Natural killer cell (primary cell): ENCODE measurements around the gene NFIA. TPM values are rescaled to one million over a fixed set of nuclear protein-coding genes. Genes with fewer than 3 reads are reported as not detected.

ENCODE experiments used
- ATAC-seq, 3 donors: fragments of 150-1000 bp in 2 of 3; fragments of 200-7000 bp in 1 of 3; cut with Tn5 transposase; 1 replicate in 1 of 3; 2 replicates in 2 of 3; pipeline ENCODE4 v1.10.0; 2021; ENCODE audit warnings: mild to moderate bottlenecking in 2 of 3, moderate library complexity in 2 of 3
- DNase-seq, 2 donors: peaks; one replicate each; pipeline versions ENCODE4 v3.0.0 to v3.0.0-alpha.2; 2013 to 2021; ENCODE audit warnings: mixed read lengths in 1 of 2
- H3K27ac ChIP-seq: one replicate; pipeline ENCODE4 v1.5.1; 2013; ENCODE audit warnings: mild to moderate bottlenecking, low read length
- H3K27me3 ChIP-seq: one replicate; pipeline ENCODE4 v1.6.1; 2013; ENCODE audit warnings: low read length; ENCODE audit not compliant: control insufficient read depth, insufficient read depth
- H3K36me3 ChIP-seq: one replicate; pipeline ENCODE4 v1.6.1; 2013; ENCODE audit warnings: low read length; ENCODE audit not compliant: control insufficient read depth, insufficient read depth
- H3K4me1 ChIP-seq: one replicate; pipeline ENCODE4 v1.6.1; 2013; ENCODE audit warnings: low read length; ENCODE audit not compliant: control insufficient read depth, insufficient read depth
- H3K4me3 ChIP-seq: one replicate; pipeline ENCODE4 v1.5.1; 2013; ENCODE audit warnings: low read length
- H3K9me3 ChIP-seq: one replicate; pipeline ENCODE4 v1.6.1; 2013; ENCODE audit warnings: low read length; ENCODE audit not compliant: control insufficient read depth, insufficient read depth
- H3K27ac Mint-ChIP-seq, 2 donors: one replicate each; pipeline ENCODE4 v1.8.0; 2022; ENCODE audit warnings: mild to moderate bottlenecking in 2 of 2, mixed read lengths in 2 of 2, moderate library complexity in 1 of 2
- H3K27me3 Mint-ChIP-seq, 2 donors: one replicate each; pipeline ENCODE4 v1.8.0; 2022; ENCODE audit warnings: low read depth in 2 of 2, mixed read lengths in 2 of 2
- H3K36me3 Mint-ChIP-seq: one replicate; pipeline ENCODE4 v1.8.0; 2022; ENCODE audit warnings: mixed read lengths
- H3K4me1 Mint-ChIP-seq, 2 donors: one replicate each; pipeline ENCODE4 v1.8.0; 2022; ENCODE audit warnings: mixed read lengths in 2 of 2
- H3K4me3 Mint-ChIP-seq: one replicate; pipeline ENCODE4 v1.8.0; 2022; ENCODE audit warnings: mild to moderate bottlenecking, moderate library complexity, mixed read lengths
- H3K9me3 Mint-ChIP-seq, 2 donors: one replicate each; pipeline ENCODE4 v1.8.0; 2022; ENCODE audit warnings: mixed read lengths in 2 of 2
- CTCF ChIP-seq: fragments of 200-600 bp; IDR thresholded peaks from one replicate; pipeline ENCODE4 v1.8.0; 2022; ENCODE audit warnings: antibody characterized with exemption
- WGBS: methylation state at CpG from one replicate; pipeline ENCODE4 v1.1.7; 2013; ENCODE audit warnings: missing lambda C conversion rate; ENCODE audit not compliant: insufficient coverage; 5-methylcytosine and 5-hydroxymethylcytosine counted together
- intact Hi-C: fragments of 100-400 bp; cut with micrococcal nuclease; formaldehyde crosslinking; loops from one replicate; pipeline ENCODE4 v1.14.2; 2022
- total RNA-seq, 4 donors: library from RNA; stranded (reverse); fragments of 120-200 nt in 1 of 4; gene quantifications; one replicate each; pipeline versions ENCODE4 v1.2.3 to v1.2.4, GENCODE V29; 2013 to 2022

The NFIA gene
- total RNA-seq, 3 donors from 2014 or later (not counting 1 experiment from before 2014, with no cell fraction given), result 3.5 to 6.5 (median 3.6) TPM

- DNase-seq, result no peak
- Histone ChIP-seq H3K4me3 (no peak overlapping the region), H3K27me3 (no peaks in the 10 kb centered on the region), H3K27ac (no peak overlapping the region), H3K36me3 (no peaks in the 10 kb centered on the region), H3K4me1 (no peaks in the 10 kb centered on the region), H3K9me3 (no peaks in the 10 kb centered on the region)
- no peak overlapping the region for H3K27ac Mint-ChIP-seq
- 100% methylated on average over 2 of the region's 3 CpGs for WGBS
- intact Hi-C loops, result no loop called here
- H3K9me3 Mint-ChIP-seq, result no peaks in the 10 kb centered on the region
- no peaks in the 10 kb centered on the region for H3K4me1 Mint-ChIP-seq
- H3K27me3 Mint-ChIP-seq, result peaks cover 2 to 17% of the 10 kb centered on the region in 2 donors
- H3K36me3 Mint-ChIP-seq, result no peaks in the 10 kb centered on the region
- TF ChIP-seq CTCF, result no peak
- no peak for ATAC-seq
- H3K4me3 Mint-ChIP-seq, result no peak overlapping the region
These were observed 225.2 kb downstream of the NFIA start for GRCh38 chr1:61307422-61308142.

GRCh38 chr1:61310057-61310456, 227.7 kb downstream of the NFIA start:
- no peaks in the 10 kb centered on the region for H3K9me3 Mint-ChIP-seq
- TF ChIP-seq CTCF, result no peak
- no peaks in the 10 kb centered on the region for H3K36me3 Mint-ChIP-seq
- no peaks in the 10 kb centered on the region for H3K9me3 ChIP-seq
- 97% methylated on average over 3 of the region's 3 CpGs for WGBS
- H3K27me3 ChIP-seq, result no peaks in the 10 kb centered on the region
- H3K4me3 ChIP-seq, result no peak overlapping the region
- H3K4me1 ChIP-seq, result no peaks in the 10 kb centered on the region
- no peaks in the 10 kb centered on the region for H3K4me1 Mint-ChIP-seq
- DNase-seq (no peak), ATAC-seq (no peak)
- intact Hi-C loops, result no loop called here
- no peak overlapping the region for H3K27ac Mint-ChIP-seq
- H3K36me3 ChIP-seq, result no peaks in the 10 kb centered on the region
- H3K27me3 Mint-ChIP-seq, result peaks cover 0 to 9% of the 10 kb centered on the region in 2 donors
- H3K27ac ChIP-seq, result no peak overlapping the region
- H3K4me3 Mint-ChIP-seq, result no peak overlapping the region

GRCh38 chr1:61310538-61310937, 228.2 kb downstream of the NFIA start:
- Mint-ChIP-seq H3K27me3 (peaks cover 0 to 9% of the 10 kb centered on the region in 2 donors), H3K4me1 (no peaks in the 10 kb centered on the region), H3K36me3 (no peaks in the 10 kb centered on the region), H3K27ac (no peak overlapping the region), H3K9me3 (no peaks in the 10 kb centered on the region), H3K4me3 (no peak overlapping the region)
- TF ChIP-seq CTCF, result no peak
- Histone ChIP-seq H3K36me3 (no peaks in the 10 kb centered on the region), H3K27me3 (no peaks in the 10 kb centered on the region), H3K4me3 (no peak overlapping the region), H3K9me3 (no peaks in the 10 kb centered on the region), H3K27ac (no peak overlapping the region), H3K4me1 (no peaks in the 10 kb centered on the region)
- ATAC-seq (no peak), DNase-seq (no peak)
- WGBS, result 92% methylated on average over 4 of the region's 4 CpGs
- intact Hi-C loops, result no loop called here

- Mint-ChIP-seq H3K4me3 (no peak overlapping the region), H3K27me3 (no peaks in the 10 kb centered on the region), H3K27ac (no peak overlapping the region), H3K36me3 (no peaks in the 10 kb centered on the region), H3K4me1 (no peaks in the 10 kb centered on the region), H3K9me3 (no peaks in the 10 kb centered on the region)
- Histone ChIP-seq H3K27me3 (no peaks in the 10 kb centered on the region), H3K4me1 (no peaks in the 10 kb centered on the region), H3K36me3 (no peaks in the 10 kb centered on the region), H3K4me3 (no peak overlapping the region), H3K27ac (no peak overlapping the region), H3K9me3 (no peaks in the 10 kb centered on the region)
- WGBS, result 73% methylated on average over 2 of the region's 2 CpGs
- ATAC-seq (no peak), DNase-seq (no peak)
- intact Hi-C loops, result no loop called here
- no peak for TF ChIP-seq CTCF
These were observed 231.6 kb downstream of the NFIA start for GRCh38 chr1:61313906-61314422.
